A549 (cell line): ENCODE results near the gene PGBD1. TPM values are rescaled to one million over a fixed set of nuclear protein-coding genes. Genes with fewer than 3 reads are reported as not detected.

ENCODE experiments used
- ATAC-seq, 2 experiments: fragments of 200-7000 bp in 1 of 2; fragments of >200 bp in 1 of 2; cut with Nextera tagmentation in 1 of 2; cut with Tn5 transposase in 1 of 2; 3 replicates each; pipeline versions ENCODE4 v1.8.0 to v1.9.1; 2018 to 2020; ENCODE audit warnings: mild to moderate bottlenecking in 1 of 2, moderate library complexity in 1 of 2
- CTCF ChIA-PET: fragments of 300-600 bp; sonication (Branson Sonifier 250); formaldehyde crosslinking; extraction: SDS; loops from one replicate; lab custom pipeline; 2021; ENCODE audit warnings: antibody characterized with exemption, inconsistent platforms; lab: Yijun Ruan, JAX
- POLR2A ChIA-PET: fragments of 350-600 bp; formaldehyde crosslinking; extraction: SDS; loops from one replicate; lab custom pipeline; 2021; ENCODE audit warnings: antibody characterized with exemption, inconsistent platforms; lab: Yijun Ruan, JAX
- DNase-seq, 2 experiments: peaks; one replicate each; pipeline versions ENCODE4 v3.0.0 to v3.0.0-alpha.2; 2011 to 2016; ENCODE audit warnings: low read depth in 1 of 2, low spot score in 1 of 2
- FAIRE-seq: peaks from 2 replicates; lab custom pipeline; 2011; peaks lifted over from hg19 to GRCh38; lab: Jason Lieb, UNC
- H3K27ac ChIP-seq, 2 experiments: fragments of >200 bp; sonication (Bioruptor Twin); formaldehyde crosslinking; 3 replicates each; pipeline ENCODE4 v1.5.1; 2016 to 2017
- H3K4me1 ChIP-seq: fragments of >200 bp; sonication (Bioruptor Twin); formaldehyde crosslinking; 3 replicates; pipeline ENCODE4 v1.6.1; 2016
- H3K4me2 ChIP-seq: fragments of >200 bp; sonication (Bioruptor Twin); formaldehyde crosslinking; 3 replicates; pipeline ENCODE4 v1.6.1; 2016
- H3K4me3 ChIP-seq: fragments of >200 bp; sonication (Bioruptor Twin); formaldehyde crosslinking; 3 replicates; pipeline ENCODE4 v1.5.1; 2016
- H3K9me3 ChIP-seq: fragments of >200 bp; sonication (Bioruptor Twin); formaldehyde crosslinking; 3 replicates; pipeline ENCODE4 v1.6.1; 2016
- BHLHE40 ChIP-seq: IDR thresholded peaks from 2 replicates; pipeline ENCODE4 v1.6.1; 2012; ENCODE audit warnings: low read depth, low read length, inconsistent platforms
- CBX2 ChIP-seq: fragments of 200-600 bp; sonication (generic); IDR thresholded peaks from 2 replicates; pipeline ENCODE4 v1.6.1; 2016; ENCODE audit warnings: low read depth, mild to moderate bottlenecking, borderline replicate concordance
- CEBPB ChIP-seq, 2 experiments: fragments of >200 bp in 1 of 2; sonication (Bioruptor Twin) in 1 of 2; formaldehyde crosslinking in 1 of 2; IDR thresholded peaks; 2 replicates each; pipeline ENCODE4 v1.6.1; 2012 to 2016
- CHD2 ChIP-seq: fragments of 150-350 bp; IDR thresholded peaks from 2 replicates; pipeline ENCODE4 v1.6.1; 2014; ENCODE audit warnings: low read length; ENCODE audit not compliant: partially characterized antibody
- ESRRA ChIP-seq: fragments of 150-350 bp; IDR thresholded peaks from 2 replicates; pipeline ENCODE4 v1.6.1; 2014; ENCODE audit warnings: mild to moderate bottlenecking, low read length, borderline replicate concordance
- HEYL ChIP-seq: fragments of 250-450 bp; sonication (Bioruptor Pico); IDR thresholded peaks from 2 replicates; pipeline ENCODE4 v1.8.0; 2021; ENCODE audit warnings: mild to moderate bottlenecking, moderate library complexity
- HOXA7 ChIP-seq: fragments of 250-450 bp; sonication (Bioruptor Pico); IDR thresholded peaks from 2 replicates; pipeline ENCODE4 v1.5.0; 2020; ENCODE audit warnings: mild to moderate bottlenecking, moderate library complexity
- HOXB13 ChIP-seq: fragments of 250-450 bp; sonication (Bioruptor Pico); IDR thresholded peaks from 2 replicates; pipeline ENCODE4 v1.5.0; 2020; ENCODE audit warnings: low read depth, mild to moderate bottlenecking, moderate library complexity
- JUNB ChIP-seq: fragments of >200 bp; sonication (Bioruptor Twin); formaldehyde crosslinking; IDR thresholded peaks from 2 replicates; pipeline ENCODE4 v1.6.1; 2016
- MAFK ChIP-seq: fragments of 450-650 bp; IDR thresholded peaks from 2 replicates; pipeline ENCODE4 v1.6.1; 2014; ENCODE audit not compliant: partially characterized antibody
- MAZ ChIP-seq: fragments of 150-350 bp; IDR thresholded peaks from 2 replicates; pipeline ENCODE4 v1.6.1; 2014; ENCODE audit warnings: antibody characterized with exemption, low read depth, low read length, borderline replicate concordance
- MYC ChIP-seq: IDR thresholded peaks from 2 replicates; pipeline ENCODE4 v1.6.1; 2012; ENCODE audit warnings: mild to moderate bottlenecking, inconsistent platforms, low read length, improper control_type of control experiment, borderline replicate concordance
- NPAS2 ChIP-seq: fragments of 250-450 bp; sonication (Bioruptor Pico); IDR thresholded peaks from 2 replicates; pipeline ENCODE4 v1.8.0; 2022; ENCODE audit warnings: mild to moderate bottlenecking, moderate library complexity, borderline replicate concordance
- NR3C1 ChIP-seq: fragments of >200 bp; sonication (Bioruptor Twin); formaldehyde crosslinking; IDR thresholded peaks from 3 replicates; pipeline ENCODE4 v1.6.1; 2017
- PHF8 ChIP-seq: fragments of 200-600 bp; sonication (generic); IDR thresholded peaks from 2 replicates; pipeline ENCODE4 v1.6.1; 2016; ENCODE audit warnings: low read depth, mild to moderate bottlenecking, antibody characterized with exemption, moderate library complexity, borderline replicate concordance
- POLR2AphosphoS2 ChIP-seq: conservative IDR thresholded peaks from 2 replicates; pipeline ENCODE4 v1.6.1; 2012; ENCODE audit warnings: low read length, improper control_type of control experiment, inconsistent platforms
- RAD21 ChIP-seq, 2 experiments: fragments of >200 bp in 1 of 2; sonication (Bioruptor Twin) in 1 of 2; formaldehyde crosslinking in 1 of 2; IDR thresholded peaks in 1 of 2; conservative IDR thresholded peaks in 1 of 2; 2 replicates in 1 of 2; 3 replicates in 1 of 2; pipeline ENCODE4 v1.6.1; 2012 to 2018; ENCODE audit warnings: inconsistent platforms in 1 of 2
- RCOR1 ChIP-seq: fragments of 150-350 bp; IDR thresholded peaks from 2 replicates; pipeline ENCODE4 v1.6.1; 2014; ENCODE audit warnings: antibody characterized with exemption, low read length, low read depth
- TP53 ChIP-seq: fragments of 250-450 bp; sonication (Bioruptor Pico); IDR thresholded peaks from 2 replicates; pipeline ENCODE4 v1.5.0; 2021; ENCODE audit warnings: mild to moderate bottlenecking, moderate library complexity
- ZC3H11A ChIP-seq: fragments of 450-650 bp; IDR thresholded peaks from 2 replicates; pipeline ENCODE4 v1.6.1; 2014; ENCODE audit warnings: antibody characterized with exemption, mild to moderate bottlenecking
- ZSCAN20 ChIP-seq: fragments of 250-450 bp; sonication (Bioruptor Pico); IDR thresholded peaks from 2 replicates; pipeline ENCODE4 v1.8.0; 2022; ENCODE audit warnings: mild to moderate bottlenecking, moderate library complexity
- WGBS: methylation state at CpG from one replicate; pipeline ENCODE4 v1.1.6; 2017; ENCODE audit errors: missing lambda C conversion rate; 5-methylcytosine and 5-hydroxymethylcytosine counted together
- polyA plus RNA-seq, 4 experiments: library from polyadenylated mRNA; depleted of rRNA in 3 of 4; stranded (reverse); fragments of >200 nt; fragmentation: RNase III in 1 of 4; extraction: RNeasy Plus Mini Kit Qiagen cat#74134 plus additional on column Dnase treatment in 1 of 4; gene quantifications; 2 replicates in 3 of 4; 3 replicates in 1 of 4; pipeline ENCODE4 v1.2.3, GENCODE V29; 2011 to 2017
- TF ChIP-seq, protein P1 (sequence below): fragments of >200 bp; sonication (Bioruptor Twin); formaldehyde crosslinking; IDR thresholded peaks from 2 replicates; pipeline ENCODE4 v1.6.1; 2016
- TF ChIP-seq, protein P2 (sequence below): fragments of 250-450 bp; sonication (Bioruptor Pico); IDR thresholded peaks from 2 replicates; pipeline ENCODE4 v1.5.0; 2020; ENCODE audit warnings: low read depth, mild to moderate bottlenecking, moderate library complexity
- TF ChIP-seq, protein P3 (sequence below): fragments of 450-650 bp; IDR thresholded peaks from 2 replicates; pipeline ENCODE4 v1.6.1; 2014; ENCODE audit warnings: antibody characterized with exemption
- TF ChIP-seq, protein P4 (sequence below): fragments of 250-450 bp; sonication (Bioruptor Pico); IDR thresholded peaks from 2 replicates; pipeline ENCODE4 v1.5.0; 2021; ENCODE audit warnings: mild to moderate bottlenecking, moderate library complexity, borderline replicate concordance
- TF ChIP-seq, protein P5 (sequence below): IDR thresholded peaks from 2 replicates; pipeline ENCODE4 v1.6.1; 2012
- TF ChIP-seq, protein P6 (sequence below): IDR thresholded peaks from 2 replicates; pipeline ENCODE4 v1.6.1; 2012
- TF ChIP-seq, protein P7 (sequence below): fragments of >200 bp; sonication (Bioruptor Twin); formaldehyde crosslinking; IDR thresholded peaks from 3 replicates; pipeline ENCODE4 v1.6.1; 2016

Gene PGBD1
- polyA plus RNA-seq, 2 of the 4 experiments (the other 2 are of a cell fraction) = 4.1 to 7.0 TPM

DNA sequence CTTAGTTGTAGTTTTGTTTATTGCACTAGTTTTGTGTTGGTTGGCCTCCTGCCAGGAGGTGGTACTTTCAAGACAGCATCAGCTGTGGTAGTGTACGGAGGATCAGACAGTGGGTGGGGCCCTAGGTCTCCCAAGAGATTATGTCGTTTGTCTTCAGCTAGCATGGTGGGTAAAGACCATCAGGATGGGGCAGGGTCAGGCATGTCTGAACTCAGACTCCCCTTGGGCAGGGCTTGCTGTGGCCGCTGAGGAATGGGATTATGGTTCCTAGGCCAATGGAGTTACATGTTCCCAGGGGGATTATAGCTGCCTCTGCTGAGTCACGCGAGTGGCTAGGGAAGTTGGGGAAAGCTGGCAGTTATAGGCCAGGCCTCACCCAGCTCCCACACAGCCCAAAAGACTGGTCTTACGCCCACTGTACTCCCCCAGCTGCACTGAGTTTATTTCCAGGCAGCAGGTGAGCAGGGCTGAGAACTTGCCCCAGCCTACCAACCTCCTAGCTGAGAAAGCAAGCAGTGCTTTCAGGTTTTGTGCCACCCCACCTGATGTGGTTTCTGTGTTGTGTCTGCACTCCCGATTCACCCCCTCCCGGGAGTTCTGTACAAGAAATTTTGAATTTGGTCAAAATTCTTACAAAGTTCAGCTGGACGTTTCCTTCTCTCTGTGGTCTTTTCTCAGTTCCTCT, 29.9 kb downstream of the PGBD1 start:
- Histone ChIP-seq H3K9me3 (no peaks in the 10 kb centered on the region), H3K4me2 (no peak overlapping the region), H3K4me1 (no peaks in the 10 kb centered on the region)
- ChIA-PET POLR2A (no interaction called here), CTCF (interaction anchor here (1.0 kb wide), 1 partner anchor 280 kb away, joined by 3 read pairs; no protein-coding TSS in a partner anchor)
- DNase-seq (no peak), ATAC-seq (no peak), FAIRE-seq (no peak)
- TF ChIP-seq, protein P1, sequence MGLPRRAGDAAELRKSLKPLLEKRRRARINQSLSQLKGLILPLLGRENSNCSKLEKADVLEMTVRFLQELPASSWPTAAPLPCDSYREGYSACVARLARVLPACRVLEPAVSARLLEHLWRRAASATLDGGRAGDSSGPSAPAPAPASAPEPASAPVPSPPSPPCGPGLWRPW = no peak
- TF ChIP-seq, protein P2, sequence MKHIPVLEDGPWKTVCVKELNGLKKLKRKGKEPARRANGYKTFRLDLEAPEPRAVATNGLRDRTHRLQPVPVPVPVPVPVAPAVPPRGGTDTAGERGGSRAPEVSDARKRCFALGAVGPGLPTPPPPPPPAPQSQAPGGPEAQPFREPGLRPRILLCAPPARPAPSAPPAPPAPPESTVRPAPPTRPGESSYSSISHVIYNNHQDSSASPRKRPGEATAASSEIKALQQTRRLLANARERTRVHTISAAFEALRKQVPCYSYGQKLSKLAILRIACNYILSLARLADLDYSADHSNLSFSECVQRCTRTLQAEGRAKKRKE = no peak
- TF ChIP-seq ZSCAN20 (CRISPR knock-in tag) (no peak), ESRRA (no peak), POLR2AphosphoS2 (no peak), BHLHE40 (no peak), MAZ (no peak), NR3C1 (no peak), MYC (no peak), HOXB13 (no peak), JUNB (no peak), CHD2 (no peak), PHF8 (no peak), TP53 (no peak), RAD21 (conservative IDR thresholded peaks at IDR 0.05 in 1 of 2, IDR thresholded peaks at IDR 0.05 in 1 of 2) (no peak), MAFK (no peak)
- TF ChIP-seq, protein P3, sequence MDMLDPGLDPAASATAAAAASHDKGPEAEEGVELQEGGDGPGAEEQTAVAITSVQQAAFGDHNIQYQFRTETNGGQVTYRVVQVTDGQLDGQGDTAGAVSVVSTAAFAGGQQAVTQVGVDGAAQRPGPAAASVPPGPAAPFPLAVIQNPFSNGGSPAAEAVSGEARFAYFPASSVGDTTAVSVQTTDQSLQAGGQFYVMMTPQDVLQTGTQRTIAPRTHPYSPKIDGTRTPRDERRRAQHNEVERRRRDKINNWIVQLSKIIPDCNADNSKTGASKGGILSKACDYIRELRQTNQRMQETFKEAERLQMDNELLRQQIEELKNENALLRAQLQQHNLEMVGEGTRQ = no peak
- TF ChIP-seq, protein P4, sequence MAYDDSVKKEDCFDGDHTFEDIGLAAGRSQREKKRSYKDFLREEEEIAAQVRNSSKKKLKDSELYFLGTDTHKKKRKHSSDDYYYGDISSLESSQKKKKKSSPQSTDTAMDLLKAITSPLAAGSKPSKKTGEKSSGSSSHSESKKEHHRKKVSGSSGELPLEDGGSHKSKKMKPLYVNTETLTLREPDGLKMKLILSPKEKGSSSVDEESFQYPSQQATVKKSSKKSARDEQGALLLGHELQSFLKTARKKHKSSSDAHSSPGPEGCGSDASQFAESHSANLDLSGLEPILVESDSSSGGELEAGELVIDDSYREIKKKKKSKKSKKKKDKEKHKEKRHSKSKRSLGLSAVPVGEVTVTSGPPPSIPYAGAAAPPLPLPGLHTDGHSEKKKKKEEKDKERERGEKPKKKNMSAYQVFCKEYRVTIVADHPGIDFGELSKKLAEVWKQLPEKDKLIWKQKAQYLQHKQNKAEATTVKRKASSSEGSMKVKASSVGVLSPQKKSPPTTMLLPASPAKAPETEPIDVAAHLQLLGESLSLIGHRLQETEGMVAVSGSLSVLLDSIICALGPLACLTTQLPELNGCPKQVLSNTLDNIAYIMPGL (CRISPR knock-in tag) = no peak
- TF ChIP-seq, all 56 proteins: peak for 0
- WGBS = 80% methylated on average over 9 of the region's 9 CpGs
- Histone ChIP-seq H3K27ac (no peak overlapping the region), H3K4me3 (no peak overlapping the region)

DNA sequence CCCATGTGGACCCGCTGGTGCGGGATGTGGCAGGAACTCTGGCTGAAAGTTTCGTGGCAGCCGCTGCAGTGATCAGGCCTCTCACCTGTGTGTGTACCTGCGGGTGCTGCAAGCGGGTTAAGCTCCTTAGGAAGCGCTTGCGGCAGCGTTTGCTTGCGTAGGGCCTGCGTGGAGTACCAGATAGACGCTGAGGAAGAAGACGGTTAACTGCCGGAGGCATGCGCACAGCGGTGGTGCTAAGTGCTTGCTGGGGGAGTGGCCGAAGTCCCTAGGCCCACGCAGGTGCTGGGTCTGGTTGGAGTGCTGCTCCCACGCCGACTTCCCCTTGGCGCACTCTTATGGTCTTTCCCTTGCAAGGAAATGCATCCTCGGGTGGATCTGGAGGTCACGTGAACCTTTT, 31.6 kb downstream of the PGBD1 start:
- no peak overlapping the region for H3K4me2 ChIP-seq
- no peaks in the 10 kb centered on the region for H3K4me1 ChIP-seq
- H3K27ac ChIP-seq = no peak overlapping the region
- WGBS = 88% methylated on average over 12 of the region's 23 CpGs
- FAIRE-seq (no peak), DNase-seq (no peak), ATAC-seq (no peak)
- CTCF ChIA-PET = no interaction called here
- H3K4me3 ChIP-seq = no peak overlapping the region
- no peaks in the 10 kb centered on the region for H3K9me3 ChIP-seq
- POLR2A ChIA-PET = interaction anchor here (1.0 kb wide), 1 partner anchor 46 kb away, joined by 6 read pairs; the partner anchor contains the start of gene ZSCAN26
- TF ChIP-seq, protein P5, sequence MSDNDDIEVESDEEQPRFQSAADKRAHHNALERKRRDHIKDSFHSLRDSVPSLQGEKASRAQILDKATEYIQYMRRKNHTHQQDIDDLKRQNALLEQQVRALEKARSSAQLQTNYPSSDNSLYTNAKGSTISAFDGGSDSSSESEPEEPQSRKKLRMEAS = no peak
- no peak for TF ChIP-seq HOXA7 (CRISPR knock-in tag)
- no peak for TF ChIP-seq CBX2
- no peak for TF ChIP-seq HEYL (CRISPR knock-in tag)
- no peak for TF ChIP-seq BHLHE40
- TF ChIP-seq RCOR1 = no peak
- no peak for TF ChIP-seq CEBPB (IDR thresholded peaks at IDR 0.05)
- TF ChIP-seq NPAS2 (CRISPR knock-in tag) = no peak
- TF ChIP-seq, protein P6, sequence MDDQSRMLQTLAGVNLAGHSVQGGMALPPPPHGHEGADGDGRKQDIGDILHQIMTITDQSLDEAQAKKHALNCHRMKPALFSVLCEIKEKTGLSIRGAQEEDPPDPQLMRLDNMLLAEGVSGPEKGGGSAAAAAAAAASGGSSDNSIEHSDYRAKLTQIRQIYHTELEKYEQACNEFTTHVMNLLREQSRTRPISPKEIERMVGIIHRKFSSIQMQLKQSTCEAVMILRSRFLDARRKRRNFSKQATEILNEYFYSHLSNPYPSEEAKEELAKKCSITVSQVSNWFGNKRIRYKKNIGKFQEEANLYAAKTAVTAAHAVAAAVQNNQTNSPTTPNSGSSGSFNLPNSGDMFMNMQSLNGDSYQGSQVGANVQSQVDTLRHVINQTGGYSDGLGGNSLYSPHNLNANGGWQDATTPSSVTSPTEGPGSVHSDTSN = no peak
- TF ChIP-seq, protein P4 (CRISPR knock-in tag) = no peak
- TF ChIP-seq, protein P7, sequence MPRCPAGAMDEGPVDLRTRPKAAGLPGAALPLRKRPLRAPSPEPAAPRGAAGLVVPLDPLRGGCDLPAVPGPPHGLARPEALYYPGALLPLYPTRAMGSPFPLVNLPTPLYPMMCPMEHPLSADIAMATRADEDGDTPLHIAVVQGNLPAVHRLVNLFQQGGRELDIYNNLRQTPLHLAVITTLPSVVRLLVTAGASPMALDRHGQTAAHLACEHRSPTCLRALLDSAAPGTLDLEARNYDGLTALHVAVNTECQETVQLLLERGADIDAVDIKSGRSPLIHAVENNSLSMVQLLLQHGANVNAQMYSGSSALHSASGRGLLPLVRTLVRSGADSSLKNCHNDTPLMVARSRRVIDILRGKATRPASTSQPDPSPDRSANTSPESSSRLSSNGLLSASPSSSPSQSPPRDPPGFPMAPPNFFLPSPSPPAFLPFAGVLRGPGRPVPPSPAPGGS = no peak
- no peak for TF ChIP-seq JUNB
- TF ChIP-seq, protein P2 = no peak
- no peak for TF ChIP-seq ZC3H11A
